Measurements from ENCODE around the gene DCAF5. TPM values are rescaled to one million over a fixed set of nuclear protein-coding genes. Genes with fewer than 3 reads are reported as not detected.

The DCAF5 gene
- total RNA-seq, 1 donor, result 38.7 TPM

DNA sequence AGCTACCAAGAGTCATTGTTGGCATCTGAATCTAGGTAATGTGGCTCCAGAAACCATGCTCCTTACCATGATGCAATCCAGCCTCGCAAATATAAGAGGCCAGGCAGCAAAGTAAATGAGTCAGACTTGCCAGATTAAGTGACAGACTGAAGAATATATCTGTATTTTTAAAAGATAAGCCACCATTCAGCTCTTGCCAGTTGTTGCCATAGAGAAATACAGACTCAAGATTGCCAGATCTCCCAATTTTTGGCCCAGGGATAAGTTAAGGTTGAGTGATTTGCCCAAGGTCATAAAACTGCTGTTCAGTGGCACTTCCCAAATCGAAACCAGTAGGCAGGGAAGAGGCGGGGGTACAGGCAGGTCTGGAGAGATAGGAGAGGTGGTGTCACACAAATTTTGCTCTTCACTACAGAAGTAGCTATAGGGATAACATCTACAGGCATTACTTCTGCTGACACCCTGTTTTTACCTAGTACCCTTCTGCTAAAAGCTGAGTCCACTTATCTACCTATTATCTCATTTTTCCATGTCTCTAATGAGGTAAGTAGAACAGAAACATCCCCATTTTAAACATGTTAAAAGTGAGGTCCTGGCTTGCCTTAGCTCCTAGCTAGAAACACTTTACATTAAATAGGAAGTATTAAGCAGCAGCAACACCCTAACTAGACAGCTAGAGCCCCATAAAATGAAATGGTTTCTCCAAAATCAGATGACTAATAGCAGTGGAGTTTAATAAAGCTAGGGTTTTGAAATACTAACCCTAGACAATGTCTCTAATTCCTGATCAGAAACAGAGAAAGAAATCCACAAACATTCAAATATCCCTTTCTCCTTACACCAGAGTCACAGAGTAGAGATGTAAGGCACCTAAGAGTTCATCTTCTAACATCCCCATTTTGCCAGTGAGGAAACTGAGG, 19.5 kb downstream of the DCAF5 start:
- Histone ChIP-seq H3K4me1 (ENCODE audit: insufficient read depth, low read length) (peaks cover 54% of the 10 kb centered on the region), H3K9me3 (ENCODE audit: low read depth, low read length) (no peaks in the 10 kb centered on the region), H3K79me2 (ENCODE audit: insufficient read depth, low read length) (peaks cover 82% of the 10 kb centered on the region), H3K36me3 (ENCODE audit: insufficient read depth, low read length) (peaks cover 4% of the 10 kb centered on the region), H4K20me1 (ENCODE audit: insufficient read depth, low read length) (peaks cover 59% of the 10 kb centered on the region), H2AFZ (ENCODE audit: low read length) (no peak overlapping the region), H3K4me2 (ENCODE audit: insufficient read depth, low read length) (peak overlapping the region; percentile 75), H3K27me3 (ENCODE audit: insufficient read depth, low read length) (no peaks in the 10 kb centered on the region), H3K27ac (ENCODE audit: low read depth, low read length) (peak overlapping the region; percentile 75), H3K4me3 (ENCODE audit: insufficient read depth, low read length) (peak overlapping the region; percentile 42)
- DNase-seq (ENCODE audit: insufficient read length, low spot score, missing footprints), result peak; percentile 17
- TF ChIP-seq, protein P1, sequence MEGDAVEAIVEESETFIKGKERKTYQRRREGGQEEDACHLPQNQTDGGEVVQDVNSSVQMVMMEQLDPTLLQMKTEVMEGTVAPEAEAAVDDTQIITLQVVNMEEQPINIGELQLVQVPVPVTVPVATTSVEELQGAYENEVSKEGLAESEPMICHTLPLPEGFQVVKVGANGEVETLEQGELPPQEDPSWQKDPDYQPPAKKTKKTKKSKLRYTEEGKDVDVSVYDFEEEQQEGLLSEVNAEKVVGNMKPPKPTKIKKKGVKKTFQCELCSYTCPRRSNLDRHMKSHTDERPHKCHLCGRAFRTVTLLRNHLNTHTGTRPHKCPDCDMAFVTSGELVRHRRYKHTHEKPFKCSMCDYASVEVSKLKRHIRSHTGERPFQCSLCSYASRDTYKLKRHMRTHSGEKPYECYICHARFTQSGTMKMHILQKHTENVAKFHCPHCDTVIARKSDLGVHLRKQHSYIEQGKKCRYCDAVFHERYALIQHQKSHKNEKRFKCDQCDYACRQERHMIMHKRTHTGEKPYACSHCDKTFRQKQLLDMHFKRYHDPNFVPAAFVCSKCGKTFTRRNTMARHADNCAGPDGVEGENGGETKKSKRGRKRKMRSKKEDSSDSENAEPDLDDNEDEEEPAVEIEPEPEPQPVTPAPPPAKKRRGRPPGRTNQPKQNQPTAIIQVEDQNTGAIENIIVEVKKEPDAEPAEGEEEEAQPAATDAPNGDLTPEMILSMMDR (IDR thresholded peaks at IDR 0.05; ENCODE audit: extremely low read depth, low read depth, low read length), result no peak

- H3K4me3 ChIP-seq (ENCODE audit: insufficient read depth, low read length), result peak overlapping the region; percentile 7
- H3K27me3 ChIP-seq (ENCODE audit: insufficient read depth, low read length), result no peaks in the 10 kb centered on the region
- TF ChIP-seq, protein P1 (IDR thresholded peaks at IDR 0.05; ENCODE audit: extremely low read depth, low read depth, low read length), result no peak
- peaks cover 4% of the 10 kb centered on the region for H3K36me3 ChIP-seq (ENCODE audit: insufficient read depth, low read length)
- H3K27ac ChIP-seq (ENCODE audit: low read depth, low read length), result peak overlapping the region; percentile 75
- H2AFZ ChIP-seq (ENCODE audit: low read length), result no peak overlapping the region
- no peaks in the 10 kb centered on the region for H3K9me3 ChIP-seq (ENCODE audit: low read depth, low read length)
- peaks cover 56% of the 10 kb centered on the region for H4K20me1 ChIP-seq (ENCODE audit: insufficient read depth, low read length)
- peaks cover 90% of the 10 kb centered on the region for H3K79me2 ChIP-seq (ENCODE audit: insufficient read depth, low read length)
- no peak for DNase-seq (ENCODE audit: insufficient read length, low spot score, missing footprints)
- peaks cover 45% of the 10 kb centered on the region for H3K4me1 ChIP-seq (ENCODE audit: insufficient read depth, low read length)
- peak overlapping the region; percentile 75 for H3K4me2 ChIP-seq (ENCODE audit: insufficient read depth, low read length)
These were observed 20.3 kb downstream of the DCAF5 start for GRCh38 chr14:69132513-69133181.

- H3K27ac ChIP-seq (ENCODE audit: low read depth, low read length), result no peak overlapping the region
- no peaks in the 10 kb centered on the region for H3K9me3 ChIP-seq (ENCODE audit: low read depth, low read length)
- DNase-seq (ENCODE audit: insufficient read length, low spot score, missing footprints), result no peak
- peaks cover 60% of the 10 kb centered on the region for H4K20me1 ChIP-seq (ENCODE audit: insufficient read depth, low read length)
- peaks cover 94% of the 10 kb centered on the region for H3K79me2 ChIP-seq (ENCODE audit: insufficient read depth, low read length)
- no peak overlapping the region for H2AFZ ChIP-seq (ENCODE audit: low read length)
- H3K4me2 ChIP-seq (ENCODE audit: insufficient read depth, low read length), result no peak overlapping the region
- H3K4me1 ChIP-seq (ENCODE audit: insufficient read depth, low read length), result peaks cover 39% of the 10 kb centered on the region
- no peaks in the 10 kb centered on the region for H3K36me3 ChIP-seq (ENCODE audit: insufficient read depth, low read length)
- H3K27me3 ChIP-seq (ENCODE audit: insufficient read depth, low read length), result no peaks in the 10 kb centered on the region
- TF ChIP-seq, protein P1 (IDR thresholded peaks at IDR 0.05; ENCODE audit: extremely low read depth, low read depth, low read length), result no peak
- H3K4me3 ChIP-seq (ENCODE audit: insufficient read depth, low read length), result no peak overlapping the region
These were observed 21.7 kb downstream of the DCAF5 start for GRCh38 chr14:69131176-69131575.
